Stimulated activated CD8-positive, alpha-beta memory T cell treated with anti-CD3 and anti-CD28 coated beads, Interleukin-12 subunit alpha, Interleukin-12 subunit beta, amount 100 ng/mL, for 24 hours (primary cell): ENCODE data around the gene PTBP3.

Experiments used
- DNase-seq: peaks from one replicate; pipeline ENCODE4 v3.0.0-alpha.2; 2020; ENCODE audit errors: extremely low read depth

PTBP3 gene

DNA sequence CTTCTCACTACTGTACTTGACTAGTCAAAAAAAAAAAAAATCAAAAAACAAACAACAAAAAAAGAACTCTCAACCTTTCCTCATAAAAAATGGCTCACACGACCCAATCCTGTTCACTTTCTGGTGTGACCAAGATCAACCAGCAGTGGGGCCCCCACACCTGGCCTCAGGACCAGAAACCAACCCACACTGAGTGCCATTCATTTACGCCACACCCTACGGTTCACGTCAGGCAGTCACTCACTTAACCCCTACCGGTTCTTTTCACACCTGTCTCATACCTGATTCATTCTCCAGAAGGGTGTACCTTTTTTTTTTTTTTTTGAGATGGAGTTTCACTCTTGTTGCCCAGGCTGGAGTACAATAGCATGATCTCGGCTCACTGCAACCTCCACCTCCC, 164.1 kb downstream of the PTBP3 start:
- DNase-seq = no peak

DNA sequence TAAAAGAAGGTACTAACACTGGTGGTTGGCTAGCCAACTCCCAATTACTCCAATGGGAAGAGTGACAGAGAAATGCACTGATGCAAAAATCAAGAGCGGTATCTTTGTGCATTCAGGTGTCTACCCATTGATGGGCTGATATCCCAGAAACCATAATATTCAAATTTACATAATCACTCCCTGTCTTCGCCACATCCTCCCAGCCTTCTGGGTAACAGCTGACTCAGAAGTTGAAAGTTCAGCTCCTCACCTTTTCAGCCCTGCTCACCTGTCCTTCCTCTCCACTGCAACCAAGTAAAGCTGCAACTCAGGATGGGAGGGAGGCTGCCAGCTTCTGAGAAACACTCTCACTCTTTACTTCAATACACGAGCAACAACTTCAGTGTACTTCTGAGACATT, 165.2 kb downstream of the PTBP3 start:
- no peak for DNase-seq
